ENCODE measurements around the gene KLK7. TPM values are rescaled to one million over a fixed set of nuclear protein-coding genes. Genes with fewer than 3 reads are reported as not detected.
"Not testable (repeated sequence)": the region's sequence is repeated elsewhere in the genome, so short reads cannot be mapped to it uniquely, and the experiment has no call there.

The KLK7 gene
- total RNA-seq, 1 donor from 2014 or later, result not detected

- DNase-seq (ENCODE audit: low read depth, low spot score), result no peak
Measured at GRCh38 chr19:50978772-50979390, 4.8 kb downstream of the KLK7 start.

- no peak for DNase-seq (ENCODE audit: low read depth, low spot score)
Measured at GRCh38 chr19:50977626-50978025, 6.1 kb downstream of the KLK7 start.

GRCh38 chr19:50975766-50976165 lies 8.0 kb downstream of the KLK7 start:
- DNase-seq (ENCODE audit: low read depth, low spot score), result no peak

GRCh38 chr19:50974702-50975556 lies 8.8 kb downstream of the KLK7 start:
- DNase-seq (ENCODE audit: low read depth, low spot score), result no peak

GRCh38 chr19:50972795-50973376 lies 10.8 kb downstream of the KLK7 start:
- DNase-seq (ENCODE audit: low read depth, low spot score), result no peak

GRCh38 chr19:50969810-50970209 lies 13.9 kb downstream of the KLK7 start:
- DNase-seq (ENCODE audit: low read depth, low spot score), result not testable (repeated sequence)

- DNase-seq (ENCODE audit: low read depth, low spot score), result no peak
Measured at GRCh38 chr19:50969413-50969760, 14.3 kb downstream of the KLK7 start, which contains the start of gene KLK6. Gene KLK6, minus strand, starts transcription at chr19:50969591. Its CDS starts 1,487 bp downstream, at chr19:50968104.

- DNase-seq (ENCODE audit: low read depth, low spot score), result no peak
Measured at GRCh38 chr19:50968716-50969412, 14.9 kb downstream of the KLK7 start.

- no peak for DNase-seq (ENCODE audit: low read depth, low spot score)
Measured at GRCh38 chr19:50967929-50968715, 15.6 kb downstream of the KLK7 start.

- DNase-seq (ENCODE audit: low read depth, low spot score), result no peak
Measured at GRCh38 chr19:50964266-50964665, 19.5 kb downstream of the KLK7 start.

- no peak for DNase-seq (ENCODE audit: low read depth, low spot score)
Measured at GRCh38 chr19:50963381-50963780, 20.3 kb downstream of the KLK7 start.

GRCh38 chr19:50962245-50962644 lies 21.5 kb downstream of the KLK7 start:
- DNase-seq (ENCODE audit: low read depth, low spot score), result no peak

GRCh38 chr19:50959731-50960500 lies 23.8 kb downstream of the KLK7 start:
- no peak for DNase-seq (ENCODE audit: low read depth, low spot score)

GRCh38 chr19:50957587-50957986 lies 26.1 kb downstream of the KLK7 start:
- DNase-seq (ENCODE audit: low read depth, low spot score), result no peak

- no peak for DNase-seq (ENCODE audit: low read depth, low spot score)
Measured at GRCh38 chr19:50952910-50953309, 30.8 kb downstream of the KLK7 start, which contains the start of gene KLK5. Gene KLK5, minus strand, starts transcription at chr19:50953038. Its CDS starts 381 bp downstream, at chr19:50952657.

- DNase-seq (ENCODE audit: low read depth, low spot score), result no peak
Measured at GRCh38 chr19:50949861-50950260, 33.9 kb downstream of the KLK7 start.

GRCh38 chr19:50947123-50947522 lies 36.6 kb downstream of the KLK7 start:
- no peak for DNase-seq (ENCODE audit: low read depth, low spot score)

GRCh38 chr19:50944795-50945194 lies 38.9 kb downstream of the KLK7 start:
- no peak for DNase-seq (ENCODE audit: low read depth, low spot score)

- no peak for DNase-seq (ENCODE audit: low read depth, low spot score)
Measured at GRCh38 chr19:50943074-50943828, 40.5 kb downstream of the KLK7 start.
